Measurements from ENCODE around the gene INPP5F. TPM values are rescaled to one million over a fixed set of nuclear protein-coding genes. Genes with fewer than 3 reads are reported as not detected.
"Not testable (repeated sequence)": the region's sequence is repeated elsewhere in the genome, so short reads cannot be mapped to it uniquely, and the experiment has no call there.

INPP5F gene
- total RNA-seq, 2 donors from 2014 or later: 12.4 to 26.3 TPM

DNA sequence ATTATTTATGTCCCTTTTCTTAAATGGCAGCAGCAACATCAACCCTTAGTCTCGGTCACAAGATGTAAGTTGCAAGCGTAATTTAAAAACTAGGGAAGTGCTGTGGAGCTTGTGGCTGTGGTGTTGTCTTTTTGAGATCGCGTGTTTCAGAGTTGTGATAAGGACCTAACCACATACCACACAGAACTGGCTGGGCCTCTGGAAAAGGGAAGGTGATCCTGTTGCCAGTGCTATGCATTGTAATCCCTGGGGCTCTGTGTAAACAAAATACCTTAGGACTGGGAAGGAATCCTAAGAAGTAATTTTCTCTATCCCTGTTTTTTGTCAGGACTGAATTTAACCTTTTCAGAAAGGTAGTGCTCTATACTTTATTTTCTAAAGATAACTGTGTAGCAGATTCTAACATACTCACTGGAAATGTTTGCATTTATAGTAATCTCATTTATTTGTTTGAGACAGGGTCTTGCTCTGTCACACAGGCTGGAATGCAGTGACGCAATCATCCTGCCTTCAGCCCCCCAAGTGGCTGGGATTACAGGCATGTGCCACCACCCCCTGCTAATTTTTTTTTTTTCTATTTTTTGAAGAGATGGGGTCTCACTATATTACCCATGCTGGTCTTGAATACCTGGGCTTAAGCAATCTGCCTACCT lies 60.4 kb downstream of the INPP5F start:
- H3K36me3 Mint-ChIP-seq (ENCODE audit: low read depth): peaks cover 15% of the 10 kb centered on the region
- no peak for ATAC-seq (replicated peaks)
- no peak overlapping the region for H3K27ac Mint-ChIP-seq
- H3K27me3 Mint-ChIP-seq: no peaks in the 10 kb centered on the region
- H3K9me3 Mint-ChIP-seq: no peaks in the 10 kb centered on the region
- no peak overlapping the region for H3K4me3 Mint-ChIP-seq
- peaks cover 14% of the 10 kb centered on the region for H3K4me1 Mint-ChIP-seq

DNA sequence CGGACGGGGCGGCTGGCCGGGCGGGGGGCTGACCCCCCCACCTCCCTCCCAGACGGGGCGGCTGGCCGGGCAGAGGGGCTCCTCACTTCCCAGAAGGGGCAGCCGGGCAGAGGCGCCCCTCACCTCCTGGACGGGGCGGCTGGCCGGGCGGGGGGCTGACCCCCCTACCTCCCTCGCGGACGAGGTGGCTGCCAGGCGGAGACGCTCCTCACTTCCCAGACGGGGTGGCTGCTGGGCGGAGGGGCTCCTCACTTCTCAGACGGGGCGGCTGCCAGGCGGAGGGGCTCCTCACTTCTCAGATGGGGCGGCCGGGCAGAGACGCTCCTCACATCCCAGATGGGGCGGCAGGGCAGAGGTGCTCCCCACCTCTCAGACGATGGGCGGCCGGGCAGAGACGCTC lies 69.3 kb downstream of the INPP5F start:
- H3K36me3 Mint-ChIP-seq (ENCODE audit: low read depth): peaks cover 55% of the 10 kb centered on the region
- not testable (repeated sequence) for H3K27me3 Mint-ChIP-seq; ATAC-seq (replicated peaks); H3K27ac Mint-ChIP-seq; H3K4me1 Mint-ChIP-seq; H3K4me3 Mint-ChIP-seq; H3K9me3 Mint-ChIP-seq

DNA sequence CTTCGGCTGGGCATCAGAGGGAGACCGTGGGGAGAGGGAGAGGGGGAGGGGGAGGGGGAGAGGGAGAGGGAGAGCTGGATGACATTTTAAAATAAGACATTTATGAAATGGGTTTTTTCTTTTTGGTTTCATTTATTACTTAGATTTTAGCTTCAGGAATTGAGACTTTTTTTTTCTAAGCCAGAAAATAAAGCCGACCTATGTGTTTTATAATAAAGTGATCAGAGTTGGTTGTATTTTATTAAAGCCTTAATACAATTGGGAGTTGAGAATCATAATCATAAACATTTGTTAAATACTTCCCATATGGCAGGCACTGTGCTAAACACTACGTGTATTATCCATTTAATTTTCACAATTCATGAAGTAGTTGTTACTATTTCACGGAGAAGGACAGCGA lies 70.2 kb downstream of the INPP5F start:
- Mint-ChIP-seq H3K27ac (no peak overlapping the region), H3K4me3 (no peak overlapping the region), H3K4me1 (peaks cover 4% of the 10 kb centered on the region)

DNA sequence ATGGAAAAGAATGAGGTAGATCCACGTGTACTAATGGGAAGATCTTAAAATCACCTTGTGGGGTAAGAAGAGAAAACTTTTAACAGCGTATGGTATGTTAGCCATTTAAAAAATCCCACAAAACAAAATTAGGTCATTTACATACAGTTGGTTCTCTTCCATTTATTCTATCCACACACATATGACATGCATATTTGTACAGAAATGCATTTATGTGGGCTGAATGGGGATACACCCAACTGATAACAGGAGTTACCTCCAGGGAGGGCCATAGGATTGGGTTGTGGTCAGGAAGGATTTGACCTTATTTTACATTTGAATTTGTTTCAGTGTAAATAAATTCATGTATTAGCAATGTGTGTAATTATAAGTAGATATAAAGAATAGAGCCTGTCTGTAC lies 75.3 kb downstream of the INPP5F start:
- H3K9me3 Mint-ChIP-seq: no peaks in the 10 kb centered on the region
- no peaks in the 10 kb centered on the region for H3K27me3 Mint-ChIP-seq
- no peak overlapping the region for H3K4me3 Mint-ChIP-seq
- ATAC-seq (replicated peaks): no peak
- H3K27ac Mint-ChIP-seq: no peak overlapping the region
- H3K4me1 Mint-ChIP-seq: peaks cover 6% of the 10 kb centered on the region
- H3K36me3 Mint-ChIP-seq (ENCODE audit: low read depth): peaks cover 57% of the 10 kb centered on the region

More for the DNA sequence above, 70.2 kb downstream of the INPP5F start:
- Mint-ChIP-seq H3K27me3 (no peaks in the 10 kb centered on the region), H3K9me3 (no peaks in the 10 kb centered on the region), H3K36me3 (ENCODE audit: low read depth) (peaks cover 60% of the 10 kb centered on the region)
- ATAC-seq (replicated peaks): no peak

DNA sequence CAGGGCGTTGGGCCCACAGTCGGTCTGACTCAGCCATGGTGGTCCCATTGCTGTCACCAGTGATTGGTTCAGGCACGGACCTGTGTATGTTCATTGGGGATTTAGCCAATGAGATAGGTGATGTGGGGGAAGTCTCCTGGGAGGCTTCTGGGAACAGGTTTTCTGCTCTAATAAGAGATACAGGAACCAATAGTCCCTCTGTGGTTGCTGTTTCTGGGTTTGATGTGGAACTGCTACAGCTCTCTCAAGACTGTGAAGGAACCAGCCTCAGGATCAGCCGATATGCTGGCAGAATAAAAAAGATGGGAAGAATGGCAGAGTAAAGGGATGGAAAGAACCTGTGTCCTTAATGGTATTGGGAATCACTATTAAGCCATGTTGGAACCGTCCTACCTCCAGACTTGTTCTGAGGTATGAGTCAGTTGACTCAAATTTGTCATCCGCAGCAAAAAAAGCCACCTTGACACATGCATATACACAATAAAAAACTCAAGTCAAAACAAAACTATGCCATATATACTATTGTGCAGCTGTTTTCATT lies 76.2 kb downstream of the INPP5F start:
- Mint-ChIP-seq H3K36me3 (ENCODE audit: low read depth) (peaks cover 48% of the 10 kb centered on the region), H3K4me3 (no peak overlapping the region), H3K27ac (no peak overlapping the region), H3K4me1 (peaks cover 6% of the 10 kb centered on the region), H3K9me3 (no peaks in the 10 kb centered on the region), H3K27me3 (no peaks in the 10 kb centered on the region)
- peak; percentile 99 for ATAC-seq (replicated peaks)

- H3K9me3 Mint-ChIP-seq: no peaks in the 10 kb centered on the region
- H3K36me3 Mint-ChIP-seq (ENCODE audit: low read depth): peaks cover 40% of the 10 kb centered on the region
These were observed 77.4 kb downstream of the INPP5F start for GRCh38 chr10:119803264-119803663.

GRCh38 chr10:119805702-119806230 lies 79.9 kb downstream of the INPP5F start:
- peaks cover 27% of the 10 kb centered on the region for H3K36me3 Mint-ChIP-seq (ENCODE audit: low read depth)
- no peak for ATAC-seq (replicated peaks)

More at GRCh38 chr10:119803264-119803663, 77.4 kb downstream of the INPP5F start:
- no peaks in the 10 kb centered on the region for H3K27me3 Mint-ChIP-seq
- H3K27ac Mint-ChIP-seq: no peak overlapping the region
- H3K4me1 Mint-ChIP-seq: peaks cover 6% of the 10 kb centered on the region
- H3K4me3 Mint-ChIP-seq: no peak overlapping the region
- ATAC-seq (replicated peaks): no peak

DNA sequence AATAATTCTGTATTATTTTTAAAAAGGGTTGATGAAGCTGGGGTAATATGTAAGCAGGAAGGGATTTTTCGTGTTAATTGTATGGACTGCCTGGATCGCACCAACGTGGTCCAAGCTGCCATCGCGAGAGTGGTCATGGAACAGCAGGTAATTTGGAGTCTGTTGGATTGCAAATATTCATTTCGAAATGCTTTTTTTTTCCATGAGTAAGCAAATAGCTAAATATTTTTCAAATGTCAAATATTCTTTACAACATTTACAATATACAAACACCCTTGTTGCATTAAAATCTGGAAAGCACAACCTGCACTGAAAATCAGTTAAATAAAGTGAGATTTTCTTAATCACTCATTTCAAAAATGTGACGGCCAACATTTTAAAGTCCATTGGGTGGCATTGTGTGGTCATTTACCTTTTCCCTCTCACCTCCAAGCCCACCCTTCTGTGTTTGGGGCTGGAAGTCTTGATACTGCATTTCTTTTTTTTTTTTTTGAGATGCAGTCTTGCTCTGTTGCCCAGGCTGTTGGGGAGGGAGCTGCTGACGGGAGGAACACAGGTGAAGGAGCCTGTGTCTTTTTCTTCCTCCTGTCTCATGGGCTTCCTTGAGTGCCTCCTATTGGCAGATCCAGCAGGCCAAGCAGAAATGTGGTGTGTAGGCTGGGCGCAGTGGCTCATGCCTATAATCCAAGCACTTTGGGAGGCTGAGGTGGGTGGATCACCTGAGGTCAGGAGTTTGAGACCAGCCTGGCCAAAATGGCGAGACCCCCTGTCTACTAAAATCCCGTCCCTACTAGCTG lies 80.7 kb downstream of the INPP5F start:
- Mint-ChIP-seq H3K9me3 (no peaks in the 10 kb centered on the region), H3K27ac (no peak overlapping the region), H3K4me1 (no peaks in the 10 kb centered on the region), H3K4me3 (no peak overlapping the region), H3K36me3 (ENCODE audit: low read depth) (peaks cover 28% of the 10 kb centered on the region), H3K27me3 (no peaks in the 10 kb centered on the region)
- no peak for ATAC-seq (replicated peaks)

More at GRCh38 chr10:119805702-119806230, 79.9 kb downstream of the INPP5F start:
- no peaks in the 10 kb centered on the region for H3K9me3 Mint-ChIP-seq
- no peak overlapping the region for H3K4me3 Mint-ChIP-seq
- H3K27me3 Mint-ChIP-seq: no peaks in the 10 kb centered on the region
- H3K4me1 Mint-ChIP-seq: peaks cover 5% of the 10 kb centered on the region
- no peak overlapping the region for H3K27ac Mint-ChIP-seq

DNA sequence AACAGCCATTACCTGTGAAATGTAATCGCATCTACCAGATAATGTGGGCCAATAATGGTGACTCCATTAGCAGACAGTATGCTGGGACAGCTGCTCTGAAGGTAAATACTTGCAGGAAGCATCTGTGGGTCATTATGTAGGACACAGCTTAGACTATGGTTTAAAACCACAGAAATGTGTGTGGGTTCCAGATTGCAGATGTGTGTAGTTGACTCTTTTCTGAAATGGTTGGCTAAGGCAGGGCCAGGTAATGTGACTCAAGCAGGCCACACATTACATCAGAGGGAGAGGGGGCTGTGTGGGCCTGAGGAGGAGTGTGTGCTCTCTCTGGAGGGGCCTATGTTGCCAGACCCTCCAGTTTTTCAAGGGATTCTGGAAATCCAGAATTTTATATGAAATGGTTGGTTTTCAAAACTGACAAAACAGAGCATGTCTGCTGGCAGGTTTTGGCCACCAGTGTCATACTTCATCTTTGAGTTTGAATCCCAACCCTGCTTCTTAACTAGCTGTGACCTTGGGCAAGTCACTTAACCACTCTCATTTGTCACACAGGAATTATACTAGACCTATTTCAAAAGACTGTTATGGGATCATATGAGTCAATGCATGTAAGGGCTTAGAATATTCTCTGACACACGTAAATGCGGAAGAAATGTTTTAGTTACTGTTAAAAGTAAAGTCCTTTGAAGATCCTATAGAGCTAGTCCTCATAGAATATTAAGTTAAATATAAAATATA lies 82.3 kb downstream of the INPP5F start:
- ATAC-seq (replicated peaks): peak; percentile 97
- H3K27me3 Mint-ChIP-seq: no peaks in the 10 kb centered on the region
- H3K4me1 Mint-ChIP-seq: no peaks in the 10 kb centered on the region
- peak overlapping the region; percentile 47 for H3K27ac Mint-ChIP-seq
- peaks cover 40% of the 10 kb centered on the region for H3K36me3 Mint-ChIP-seq (ENCODE audit: low read depth)
- H3K4me3 Mint-ChIP-seq: no peak overlapping the region
- H3K9me3 Mint-ChIP-seq: no peaks in the 10 kb centered on the region

DNA sequence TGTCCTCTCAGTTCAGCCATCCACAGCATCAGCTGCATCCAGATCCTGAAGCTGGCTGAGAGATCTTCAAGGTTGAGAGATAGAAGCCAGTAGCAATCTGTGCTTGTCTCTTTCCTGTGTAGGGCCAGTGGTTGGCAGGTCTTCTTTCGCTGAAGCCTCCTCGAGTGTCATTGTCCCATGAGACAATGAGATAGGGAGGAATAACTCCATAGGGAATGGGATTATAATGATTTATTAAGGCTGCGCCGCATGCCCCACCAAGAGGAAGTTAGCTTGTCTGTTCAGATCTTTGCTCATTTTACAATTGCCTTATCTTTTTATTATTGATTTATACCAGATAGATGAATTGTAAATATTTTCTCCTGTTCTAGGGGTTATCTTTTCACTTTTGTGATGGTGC lies 85.3 kb downstream of the INPP5F start:
- Mint-ChIP-seq H3K9me3 (no peaks in the 10 kb centered on the region), H3K4me3 (no peak overlapping the region), H3K27me3 (no peaks in the 10 kb centered on the region), H3K36me3 (ENCODE audit: low read depth) (peaks cover 35% of the 10 kb centered on the region), H3K27ac (no peak overlapping the region), H3K4me1 (no peaks in the 10 kb centered on the region)
- no peak for ATAC-seq (replicated peaks)

DNA sequence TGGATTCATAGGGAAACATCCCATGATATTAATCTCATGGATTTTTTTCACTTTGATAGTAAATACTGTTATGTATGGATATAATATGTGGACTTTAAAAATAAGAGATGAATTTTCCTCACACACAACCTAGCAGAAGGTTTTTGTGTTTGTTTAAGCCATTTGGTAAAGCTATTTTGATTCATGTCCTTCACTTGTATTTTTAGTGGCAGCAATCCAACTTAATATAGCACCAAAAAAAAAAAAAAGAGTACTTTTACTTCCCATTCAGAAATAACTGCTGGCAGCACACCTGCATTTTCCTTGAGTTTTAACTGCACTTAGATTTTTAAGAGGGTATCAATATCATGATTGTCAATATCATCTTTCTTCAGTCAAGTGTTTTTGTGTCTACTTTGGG lies 86.8 kb downstream of the INPP5F start:
- Mint-ChIP-seq H3K4me3 (no peak overlapping the region), H3K36me3 (ENCODE audit: low read depth) (peaks cover 42% of the 10 kb centered on the region), H3K27ac (no peak overlapping the region), H3K27me3 (no peaks in the 10 kb centered on the region), H3K4me1 (no peaks in the 10 kb centered on the region), H3K9me3 (no peaks in the 10 kb centered on the region)
- no peak for ATAC-seq (replicated peaks)

GRCh38 chr10:119815671-119816070 lies 89.8 kb downstream of the INPP5F start:
- no peaks in the 10 kb centered on the region for H3K27me3 Mint-ChIP-seq
- H3K4me1 Mint-ChIP-seq: no peaks in the 10 kb centered on the region
- H3K4me3 Mint-ChIP-seq: no peak overlapping the region
- no peaks in the 10 kb centered on the region for H3K9me3 Mint-ChIP-seq
- no peak overlapping the region for H3K27ac Mint-ChIP-seq
- peaks cover 52% of the 10 kb centered on the region for H3K36me3 Mint-ChIP-seq (ENCODE audit: low read depth)
- no peak for ATAC-seq (replicated peaks)

DNA sequence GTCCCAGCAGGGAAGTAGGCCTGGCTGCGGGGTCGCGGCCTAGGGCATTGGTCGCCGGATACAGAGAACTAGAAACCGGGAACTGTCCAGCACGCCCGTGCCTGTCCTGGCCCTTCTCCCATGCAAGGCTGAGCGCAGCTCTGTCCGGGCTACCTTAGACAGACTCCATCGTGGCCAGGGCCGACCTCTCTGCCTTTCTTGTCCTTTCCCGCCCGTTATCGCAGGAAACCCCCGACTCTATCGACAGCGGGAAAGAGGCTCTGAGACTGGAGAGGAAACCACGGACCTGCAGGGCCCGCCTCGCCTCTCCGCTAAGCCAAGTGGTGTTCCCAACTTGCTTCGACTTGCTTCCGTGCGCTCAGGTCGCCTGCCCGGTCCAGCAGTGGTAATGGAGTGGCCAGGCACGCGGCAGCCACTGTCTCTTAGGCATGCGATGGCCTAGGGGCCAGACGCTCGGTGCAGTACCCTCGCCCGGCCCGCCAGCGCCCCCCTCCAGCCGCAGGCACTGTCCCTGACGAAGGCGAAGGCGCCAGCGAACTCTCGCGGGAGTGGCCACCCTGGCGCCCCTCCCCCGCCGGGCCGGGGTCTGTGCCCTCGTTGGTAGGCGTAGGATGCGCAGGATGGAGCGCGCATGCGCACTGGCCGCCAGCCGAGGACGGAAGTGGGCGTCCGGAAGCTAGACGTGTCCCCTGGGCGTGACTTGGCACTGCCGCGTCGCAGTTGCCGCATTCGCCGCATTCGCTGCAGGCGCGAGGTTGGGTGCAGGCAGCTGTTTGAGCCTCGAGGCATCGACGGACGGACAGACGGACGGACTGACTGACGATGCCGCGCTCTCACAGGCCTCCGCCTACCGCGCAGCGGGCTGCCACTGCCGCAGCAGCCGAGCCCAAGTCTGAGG lies 92.4 kb downstream of the INPP5F start:
- no peaks in the 10 kb centered on the region for H3K27me3 Mint-ChIP-seq
- H3K4me1 Mint-ChIP-seq: no peaks in the 10 kb centered on the region
- H3K27ac Mint-ChIP-seq: no peak overlapping the region
- peaks cover 41% of the 10 kb centered on the region for H3K36me3 Mint-ChIP-seq (ENCODE audit: low read depth)
- H3K9me3 Mint-ChIP-seq: no peaks in the 10 kb centered on the region
- no peak for ATAC-seq (replicated peaks)
- H3K4me3 Mint-ChIP-seq: no peak overlapping the region

Data from activated T-helper 17 cell treated with anti-CD3 and anti-CD28 coated beads, Interleukin-2, amount 50 U/mL, for 72 hours (primary cell).